CD4-positive, alpha-beta memory T cell (primary cell): Measurements from ENCODE around the gene MAPKAP1. TPM values are rescaled to one million over a fixed set of nuclear protein-coding genes. Genes with fewer than 3 reads are reported as not detected.

ENCODE experiments used
- CTCF ChIA-PET: fragments of 350-600 bp; sonication (Branson Sonifier 250); formaldehyde crosslinking; loops from one replicate; lab custom pipeline; 2021; ENCODE audit warnings: inconsistent platforms; ENCODE audit not compliant: partially characterized antibody; lab: Charles Lee
- POLR2A ChIA-PET: fragments of 350-600 bp; sonication (Branson Sonifier 250); formaldehyde crosslinking; loops from one replicate; lab custom pipeline; 2021; ENCODE audit not compliant: partially characterized antibody; lab: Charles Lee
- DNase-seq, 5 donors: peaks; one replicate each; pipeline versions ENCODE4 v3.0.0 to v3.0.0-alpha.2; 2020 to 2022; ENCODE audit warnings: mixed read lengths in 1 of 5
- H3K27ac ChIP-seq: one replicate; pipeline ENCODE4 v1.7.0; 2013; ENCODE audit warnings: low read depth, low read length
- H3K27me3 ChIP-seq: 2 replicates; pipeline ENCODE4 v1.7.0; 2013; ENCODE audit warnings: mild to moderate bottlenecking, low read length, moderate library complexity; ENCODE audit not compliant: insufficient read depth
- H3K36me3 ChIP-seq: 2 replicates; pipeline ENCODE4 v1.7.0; 2013; ENCODE audit warnings: mild to moderate bottlenecking, low read length, moderate library complexity; ENCODE audit not compliant: insufficient read depth
- H3K4me1 ChIP-seq: 2 replicates; pipeline ENCODE4 v1.7.0; 2013; ENCODE audit warnings: mild to moderate bottlenecking, low read length, moderate library complexity; ENCODE audit not compliant: insufficient read depth
- H3K4me3 ChIP-seq, 2 donors: one replicate each; pipeline ENCODE4 v1.7.0; 2013; ENCODE audit warnings: low read length in 2 of 2, mild to moderate bottlenecking in 1 of 2
- H3K9me3 ChIP-seq, 2 donors: one replicate each; pipeline ENCODE4 v1.7.0; 2013; ENCODE audit warnings: low read length in 2 of 2, control low read depth in 1 of 2; ENCODE audit not compliant: control insufficient read depth in 1 of 2
- H3K27ac Mint-ChIP-seq, 7 donors: one replicate each; pipeline ENCODE4 v1.8.0; 2020 to 2021; ENCODE audit warnings: mixed read lengths in 7 of 7, mild to moderate bottlenecking in 6 of 7, inconsistent platforms in 3 of 7, moderate library complexity in 3 of 7
- H3K27me3 Mint-ChIP-seq, 2 donors: one replicate each; pipeline ENCODE4 v1.8.0; 2020 to 2021; ENCODE audit warnings: mixed read lengths in 2 of 2
- H3K36me3 Mint-ChIP-seq, 2 donors: one replicate each; pipeline ENCODE4 v1.8.0; 2020 to 2021; ENCODE audit warnings: mixed read lengths in 2 of 2, inconsistent platforms in 1 of 2, mild to moderate bottlenecking in 1 of 2
- H3K4me1 Mint-ChIP-seq, 4 donors: one replicate each; pipeline ENCODE4 v1.8.0; 2020 to 2021; ENCODE audit warnings: mixed read lengths in 4 of 4, mild to moderate bottlenecking in 1 of 4
- H3K4me3 Mint-ChIP-seq, 8 donors: one replicate each; pipeline ENCODE4 v1.8.0; 2020 to 2021; ENCODE audit warnings: mixed read lengths in 8 of 8, mild to moderate bottlenecking in 7 of 8, moderate library complexity in 6 of 8, inconsistent platforms in 3 of 8
- H3K9me3 Mint-ChIP-seq, 8 donors: one replicate each; pipeline ENCODE4 v1.8.0; 2020 to 2021; ENCODE audit warnings: mixed read lengths in 8 of 8, mild to moderate bottlenecking in 5 of 8, inconsistent platforms in 3 of 8, moderate library complexity in 1 of 8
- intact Hi-C: fragments of 100-400 bp; cut with micrococcal nuclease; formaldehyde crosslinking; loops from one replicate; pipeline ENCODE4 v1.15.1; 2023
- polyA plus RNA-seq, 2 donors: library from polyadenylated mRNA; unstranded; fragments of 300-500 nt; fragmentation: Illumina TruSeq; gene quantifications; one replicate each; pipeline ENCODE4 v1.2.3, GENCODE V29; 2021
- total RNA-seq, 2 experiments: library from RNA; stranded (reverse); gene quantifications; one replicate each; pipeline ENCODE4 v1.2.3, GENCODE V29; 2021

Gene MAPKAP1
- total and polyA plus RNA-seq, 4 experiments from 2014 or later = 51.6 to 59.1 (median 55.8) TPM

DNA sequence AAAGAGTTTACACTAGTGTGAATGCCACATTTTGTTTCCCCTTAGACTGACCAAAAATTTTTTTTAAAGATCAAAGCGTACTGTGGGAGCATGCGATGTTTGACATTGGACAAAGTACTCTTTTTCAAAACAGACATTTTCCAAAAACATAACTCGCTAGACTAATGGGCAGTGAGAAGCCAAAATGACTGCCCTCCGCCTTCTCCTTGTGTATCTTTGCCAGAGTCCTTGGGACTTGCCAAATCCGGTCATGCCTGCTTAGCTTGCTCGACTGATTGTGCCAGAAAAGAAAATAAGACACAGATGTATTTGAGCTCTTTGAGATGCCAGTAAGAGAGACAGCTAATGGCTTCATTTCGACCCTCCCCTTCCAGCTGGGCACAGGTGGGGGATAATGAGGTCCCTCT lies 157.5 kb downstream of the MAPKAP1 start:
- no peak overlapping the region for H3K4me3 Mint-ChIP-seq
- peak overlapping the region in 1 of 7 donors; percentile 48 for H3K27ac Mint-ChIP-seq
- H3K36me3 Mint-ChIP-seq = peaks cover 0 to 12% of the 10 kb centered on the region in 2 donors
- Histone ChIP-seq H3K27ac (no peak overlapping the region), H3K36me3 (peaks cover 5% of the 10 kb centered on the region), H3K27me3 (no peaks in the 10 kb centered on the region), H3K4me1 (no peaks in the 10 kb centered on the region), H3K9me3 (no peaks in the 10 kb centered on the region), H3K4me3 (no peak overlapping the region)
- no peaks in the 10 kb centered on the region for H3K9me3 Mint-ChIP-seq
- no peaks in the 10 kb centered on the region for H3K27me3 Mint-ChIP-seq
- ChIA-PET POLR2A (no interaction called here), CTCF (interaction anchor here (1.1 kb wide), 1 partner anchor 9 kb away, joined by 3 read pairs; no protein-coding TSS in a partner anchor)
- intact Hi-C loops = no loop called here
- DNase-seq = no peak
- peaks cover 0 to 3% (median under 1%) of the 10 kb centered on the region in 4 donors for H3K4me1 Mint-ChIP-seq

DNA sequence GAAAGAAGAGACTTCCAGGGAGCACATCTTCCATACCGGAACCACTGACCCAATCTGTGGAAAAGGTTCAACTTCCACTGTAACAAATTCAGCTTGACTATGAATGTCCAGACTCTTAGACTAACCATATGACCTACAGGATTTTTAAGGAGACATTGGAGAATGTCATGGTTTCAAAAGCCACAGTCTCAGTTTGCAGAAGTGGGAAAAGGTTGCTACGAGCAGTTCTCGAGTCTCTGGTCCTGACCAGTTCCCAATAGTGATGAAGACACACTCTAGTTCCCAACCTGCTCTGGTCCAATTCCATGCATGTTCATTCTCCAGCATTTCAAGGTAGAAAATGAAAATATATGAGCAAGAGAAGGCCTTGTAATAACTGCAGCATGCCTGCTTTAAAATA lies 158.0 kb downstream of the MAPKAP1 start:
- Histone ChIP-seq H3K27ac (no peak overlapping the region), H3K4me3 (no peak overlapping the region), H3K27me3 (no peaks in the 10 kb centered on the region), H3K36me3 (peaks cover 5% of the 10 kb centered on the region), H3K4me1 (no peaks in the 10 kb centered on the region), H3K9me3 (no peaks in the 10 kb centered on the region)
- no peaks in the 10 kb centered on the region for H3K9me3 Mint-ChIP-seq
- H3K36me3 Mint-ChIP-seq = peaks cover 0 to 11% of the 10 kb centered on the region in 2 donors
- no peaks in the 10 kb centered on the region for H3K27me3 Mint-ChIP-seq
- no peak for DNase-seq
- ChIA-PET POLR2A (no interaction called here), CTCF (interaction anchor here (1.4 kb wide), 1 partner anchor 9 kb away, joined by 8 read pairs; no protein-coding TSS in a partner anchor)
- H3K4me1 Mint-ChIP-seq = peaks cover 0 to 2% (median under 1%) of the 10 kb centered on the region in 4 donors
- intact Hi-C loops = no loop called here
- no peak overlapping the region for H3K4me3 Mint-ChIP-seq
- no peak overlapping the region for H3K27ac Mint-ChIP-seq

- Mint-ChIP-seq H3K9me3 (no peaks in the 10 kb centered on the region), H3K4me1 (peaks cover 0 to 2% (median under 1%) of the 10 kb centered on the region in 4 donors), H3K27ac (no peak overlapping the region), H3K36me3 (peaks cover 0 to 11% of the 10 kb centered on the region in 2 donors), H3K27me3 (no peaks in the 10 kb centered on the region), H3K4me3 (no peak overlapping the region)
- Histone ChIP-seq H3K9me3 (no peaks in the 10 kb centered on the region), H3K27ac (no peak overlapping the region), H3K4me1 (no peaks in the 10 kb centered on the region), H3K4me3 (no peak overlapping the region), H3K27me3 (no peaks in the 10 kb centered on the region), H3K36me3 (peaks cover 5% of the 10 kb centered on the region)
- CTCF ChIA-PET = interaction anchor here (1.1 to 1.4 kb wide), 2 partner anchors 10 to 13 kb away, joined by 4 to 8 read pairs; no protein-coding TSS in a partner anchor
- no peak for DNase-seq
- POLR2A ChIA-PET = no interaction called here
- intact Hi-C loops = no loop called here
These were observed 158.9 kb downstream of the MAPKAP1 start for GRCh38 chr9:125548141-125548540.

- no peak overlapping the region for H3K4me3 Mint-ChIP-seq
- no peaks in the 10 kb centered on the region for H3K27me3 ChIP-seq
- no peaks in the 10 kb centered on the region for H3K27me3 Mint-ChIP-seq
- H3K36me3 Mint-ChIP-seq = peaks cover 6 to 14% of the 10 kb centered on the region in 2 donors
- no peaks in the 10 kb centered on the region for H3K9me3 Mint-ChIP-seq
- H3K4me1 ChIP-seq = no peaks in the 10 kb centered on the region
- no peak overlapping the region for H3K27ac Mint-ChIP-seq
- H3K4me3 ChIP-seq = no peak overlapping the region
- ChIA-PET POLR2A (no interaction called here), CTCF (interaction anchor here (1.1 to 1.4 kb wide), 2 partner anchors 11 to 14 kb away, joined by 4 to 8 read pairs; no protein-coding TSS in a partner anchor)
- H3K9me3 ChIP-seq = no peaks in the 10 kb centered on the region
- peaks cover 5% of the 10 kb centered on the region for H3K36me3 ChIP-seq
- DNase-seq = no peak
- peaks cover 0 to 1% (median 0%) of the 10 kb centered on the region in 4 donors for H3K4me1 Mint-ChIP-seq
- H3K27ac ChIP-seq = no peak overlapping the region
- intact Hi-C loops = no loop called here
These were observed 159.6 kb downstream of the MAPKAP1 start for GRCh38 chr9:125547368-125547767.

- H3K4me1 ChIP-seq = no peaks in the 10 kb centered on the region
- H3K27ac ChIP-seq = no peak overlapping the region
- intact Hi-C loops = no loop called here
- Mint-ChIP-seq H3K27ac (no peak overlapping the region), H3K4me3 (no peak overlapping the region), H3K36me3 (peaks cover 18 to 27% of the 10 kb centered on the region in 2 donors), H3K27me3 (no peaks in the 10 kb centered on the region), H3K9me3 (no peaks in the 10 kb centered on the region), H3K4me1 (peaks cover 0 to 7% (median under 1%) of the 10 kb centered on the region in 4 donors)
- no peaks in the 10 kb centered on the region for H3K27me3 ChIP-seq
- no peak for DNase-seq
- H3K36me3 ChIP-seq = peaks cover 9% of the 10 kb centered on the region
- no peak overlapping the region for H3K4me3 ChIP-seq
- CTCF ChIA-PET = no interaction called here
- H3K9me3 ChIP-seq = no peaks in the 10 kb centered on the region
- POLR2A ChIA-PET = no interaction called here
These were observed 161.2 kb downstream of the MAPKAP1 start for GRCh38 chr9:125545845-125546244.

DNA sequence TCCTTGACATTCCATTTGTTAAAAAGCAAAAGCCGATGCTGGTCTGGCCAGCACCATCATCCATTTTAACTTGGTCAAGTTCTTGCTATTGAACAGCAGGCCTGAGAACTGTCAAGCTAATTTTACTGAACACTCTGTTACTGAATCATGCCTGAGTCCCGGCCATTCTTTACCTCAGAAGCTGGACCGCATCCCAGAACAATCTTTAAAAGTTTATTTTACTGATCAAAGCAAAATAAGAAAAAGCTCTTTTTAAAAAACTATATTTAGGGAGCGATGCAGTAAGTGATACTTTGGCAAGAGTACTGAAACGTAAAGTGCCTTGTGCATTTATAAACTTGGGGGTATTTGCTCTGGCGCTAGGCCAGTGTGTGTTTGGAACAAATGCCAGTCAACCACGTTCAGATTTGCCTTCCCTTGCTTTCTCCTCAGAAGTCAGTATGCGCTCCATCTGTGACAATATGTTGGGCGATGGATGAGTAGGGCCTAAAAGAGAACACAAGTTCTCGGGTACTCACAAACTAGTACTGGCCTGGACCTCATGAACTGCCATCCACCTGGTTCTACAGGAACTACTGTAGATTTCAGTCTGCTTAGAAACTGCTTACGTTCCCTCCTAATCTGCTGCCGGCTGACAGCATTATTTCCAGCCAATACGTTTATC lies 161.9 kb downstream of the MAPKAP1 start:
- intact Hi-C loops = no loop called here
- Mint-ChIP-seq H3K27ac (no peak overlapping the region), H3K36me3 (peaks cover 25 to 30% of the 10 kb centered on the region in 2 donors), H3K4me3 (no peak overlapping the region), H3K27me3 (no peaks in the 10 kb centered on the region), H3K4me1 (peaks cover 0 to 7% (median 2%) of the 10 kb centered on the region in 4 donors), H3K9me3 (no peaks in the 10 kb centered on the region)
- Histone ChIP-seq H3K27ac (no peak overlapping the region), H3K9me3 (no peaks in the 10 kb centered on the region), H3K36me3 (peaks cover 9% of the 10 kb centered on the region), H3K4me3 (no peak overlapping the region), H3K4me1 (no peaks in the 10 kb centered on the region), H3K27me3 (no peaks in the 10 kb centered on the region)
- no peak for DNase-seq
- POLR2A ChIA-PET = no interaction called here
- CTCF ChIA-PET = interaction anchor here (1.3 kb wide), 1 partner anchor 11 kb away, joined by 4 read pairs; no protein-coding TSS in a partner anchor

DNA sequence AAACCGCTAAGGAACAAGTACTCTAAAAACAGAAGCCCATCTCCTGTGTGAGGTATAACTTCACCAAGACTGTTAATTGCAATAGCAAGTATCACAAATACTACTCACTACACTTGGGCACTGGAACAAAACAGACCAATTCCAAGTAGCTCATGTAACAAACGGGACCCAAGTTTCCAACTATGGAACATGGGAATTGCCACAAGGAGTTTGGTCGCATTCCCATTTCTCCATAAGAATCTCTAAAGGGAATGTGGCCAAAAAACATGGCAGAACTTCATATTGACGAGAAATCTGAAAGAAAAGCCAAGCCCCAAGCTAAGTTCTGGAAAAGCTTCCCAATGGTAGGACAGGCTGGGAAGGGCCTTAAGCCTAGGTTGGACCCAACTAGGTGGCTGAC lies 162.5 kb downstream of the MAPKAP1 start:
- intact Hi-C loops = no loop called here
- H3K4me3 ChIP-seq = no peak overlapping the region
- H3K9me3 ChIP-seq = no peaks in the 10 kb centered on the region
- DNase-seq = no peak
- no peak overlapping the region for H3K27ac Mint-ChIP-seq
- H3K4me3 Mint-ChIP-seq = no peak overlapping the region
- H3K4me1 ChIP-seq = no peaks in the 10 kb centered on the region
- no peaks in the 10 kb centered on the region for H3K9me3 Mint-ChIP-seq
- no peaks in the 10 kb centered on the region for H3K27me3 Mint-ChIP-seq
- CTCF ChIA-PET = interaction anchor here (0.8 to 1.3 kb wide), 2 partner anchors 10 to 14 kb away, joined by 4 read pairs; no protein-coding TSS in a partner anchor
- POLR2A ChIA-PET = no interaction called here
- H3K27ac ChIP-seq = no peak overlapping the region
- H3K4me1 Mint-ChIP-seq = peaks cover 0 to 7% (median 2%) of the 10 kb centered on the region in 4 donors
- H3K36me3 ChIP-seq = peaks cover 9% of the 10 kb centered on the region
- no peaks in the 10 kb centered on the region for H3K27me3 ChIP-seq
- peaks cover 27 to 30% of the 10 kb centered on the region in 2 donors for H3K36me3 Mint-ChIP-seq
